NCI-H510A treated with DMSO at 0.1 percent for 48 hours (cell line): ENCODE measurements around the gene ANKH.
A peak's percentile ranks its signal among the peaks of the same experiment; 100 is the strongest.

ENCODE experiments used
- DNase-seq: peaks from one replicate; lab custom pipeline; 2025; lab: John Stamatoyannopoulos, UW

ANKH gene

DNA sequence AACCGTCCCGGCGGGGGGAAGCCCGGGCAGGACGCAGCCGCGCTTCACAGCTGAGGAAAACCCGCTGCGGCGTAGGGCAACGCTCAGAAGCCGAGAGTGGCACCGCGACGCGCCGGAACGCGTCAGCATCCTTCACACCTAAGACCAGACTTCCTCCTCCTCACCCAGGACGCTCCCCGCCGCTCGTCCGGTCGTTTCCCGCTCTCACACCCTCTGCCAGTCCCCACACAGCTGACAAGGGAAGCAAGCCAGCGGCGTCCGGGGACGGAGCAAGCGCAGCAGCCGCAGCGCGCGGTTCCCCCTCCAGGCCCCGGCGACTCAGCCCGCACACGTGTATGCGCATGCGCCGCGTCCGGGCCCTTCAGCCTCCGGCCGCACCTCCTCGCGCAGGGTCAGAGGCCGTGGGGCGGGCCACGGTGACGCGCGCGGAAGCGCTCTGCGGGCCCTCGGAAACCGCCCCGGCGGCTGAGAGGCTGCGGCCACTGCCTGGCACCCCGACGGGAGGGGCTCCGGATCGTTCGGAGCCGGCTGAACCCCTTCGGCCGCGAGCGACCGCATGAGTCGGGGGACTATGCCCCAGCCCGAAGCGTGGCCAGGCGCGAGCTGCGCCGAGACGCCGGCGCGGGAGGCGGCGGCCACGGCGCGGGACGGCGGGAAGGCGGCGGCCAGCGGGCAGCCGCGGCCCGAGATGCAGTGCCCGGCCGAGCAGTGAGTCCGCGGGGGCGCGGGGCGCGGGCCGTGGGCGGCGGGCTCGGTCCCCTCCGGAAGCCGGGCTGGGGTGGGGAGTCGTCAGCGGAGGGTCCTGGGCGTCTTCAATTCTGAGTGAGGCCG, 207.1 kb downstream of the ANKH start, which contains the start of gene OTULIN:
OTULIN (plus strand) TSS at position 449 of the 831 bp plus-strand sequence; CDS start at position 557, 108 bp downstream.
- DNase-seq: peak; percentile 88

DNA sequence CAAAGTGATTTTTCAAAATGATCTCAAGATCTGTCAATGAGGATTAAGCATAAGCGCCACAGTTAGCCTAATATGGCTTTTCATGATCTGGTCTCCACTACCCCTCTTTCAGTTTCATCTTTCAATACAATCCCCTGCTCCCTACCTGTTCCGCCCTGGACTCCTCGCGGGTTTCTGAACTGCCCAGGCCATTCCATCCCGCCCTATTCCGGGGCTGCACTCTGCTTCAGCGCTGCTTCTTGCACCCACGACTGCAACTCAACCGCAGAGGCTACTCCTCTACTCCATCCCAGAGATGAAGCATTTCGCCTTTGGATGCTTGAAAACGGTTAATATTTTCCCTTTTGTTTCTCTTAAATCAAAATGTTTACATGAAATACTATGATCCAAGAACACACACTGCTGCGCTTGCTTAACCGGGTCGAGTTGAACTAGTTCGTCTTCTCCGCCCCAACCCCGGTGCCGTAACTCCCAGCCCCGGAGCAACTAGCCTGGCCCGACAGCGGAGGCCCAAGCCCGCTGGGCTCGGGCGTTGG, 207.8 kb downstream of the ANKH start:
- peak; percentile 71 for DNase-seq

- no peak for DNase-seq
Observed at GRCh38 chr5:14662721-14663260, 208.8 kb downstream of the ANKH start.

DNA sequence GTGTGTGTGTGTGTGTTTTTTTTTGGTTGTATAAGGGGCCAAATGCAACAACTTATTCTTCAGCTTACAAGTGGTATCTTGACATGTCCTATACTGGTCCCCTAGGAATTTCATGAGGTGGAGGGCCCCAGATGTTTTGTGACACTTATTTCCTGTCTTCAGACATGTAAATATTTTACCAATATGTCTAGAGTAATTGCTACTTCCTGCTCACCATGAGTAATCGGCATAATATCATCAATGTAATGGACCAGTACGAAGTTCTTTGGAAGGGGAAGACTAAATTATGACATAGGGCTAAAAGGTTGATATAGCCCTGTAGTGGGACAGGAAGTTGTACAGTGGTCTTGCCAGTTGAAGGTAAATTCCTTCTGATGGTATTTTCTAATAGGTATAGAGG, 210.7 kb downstream of the ANKH start:
- no peak for DNase-seq

GRCh38 chr5:14659821-14660607, 211.6 kb downstream of the ANKH start:
- DNase-seq: no peak

GRCh38 chr5:14656898-14657297, 214.7 kb downstream of the ANKH start:
- DNase-seq: no peak

- DNase-seq: no peak
Observed at GRCh38 chr5:14655146-14655741, 216.3 kb downstream of the ANKH start.
